Esophagus squamous epithelium (tissue), 4 donors: ENCODE data around the gene NALF2.

ENCODE experiments used
- POLR2A ChIP-seq, 4 donors: fragments of 450-650 bp; IDR thresholded peaks; one replicate each; pipeline ENCODE4 v1.6.1; 2017; ENCODE audit warnings: antibody characterized with exemption in 4 of 4, mild to moderate bottlenecking in 4 of 4, moderate library complexity in 3 of 4
- TF ChIP-seq, protein P1 (sequence below), 6 experiments: fragments of 450-650 bp in 4 of 6; fragments of 200-600 bp in 2 of 6; sonication (generic) in 2 of 6; IDR thresholded peaks; one replicate each; pipeline ENCODE4 v1.5.1; 2016 to 2019; ENCODE audit warnings: antibody characterized with exemption in 6 of 6, mild to moderate bottlenecking in 4 of 6, moderate library complexity in 4 of 6

DNA sequence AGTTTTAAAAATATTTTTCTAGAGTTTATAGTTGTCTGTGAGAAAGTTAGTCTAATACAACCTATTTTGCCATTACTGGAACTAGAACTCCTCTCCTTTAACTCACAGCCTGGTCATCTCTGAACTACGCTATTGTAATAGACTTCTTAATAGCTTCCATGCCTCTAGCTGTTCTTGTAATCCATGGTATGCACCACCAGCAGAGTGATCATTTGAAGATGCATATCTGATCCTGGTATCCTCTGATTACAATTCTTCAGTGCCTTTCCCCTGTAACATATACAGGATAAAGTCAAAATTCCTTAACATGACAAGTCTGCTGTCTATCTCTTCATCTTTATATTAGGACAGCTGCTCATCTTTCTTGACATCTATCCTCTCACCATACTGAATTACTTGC, 37.6 kb upstream of the NALF2 start:
- TF ChIP-seq, protein P1, sequence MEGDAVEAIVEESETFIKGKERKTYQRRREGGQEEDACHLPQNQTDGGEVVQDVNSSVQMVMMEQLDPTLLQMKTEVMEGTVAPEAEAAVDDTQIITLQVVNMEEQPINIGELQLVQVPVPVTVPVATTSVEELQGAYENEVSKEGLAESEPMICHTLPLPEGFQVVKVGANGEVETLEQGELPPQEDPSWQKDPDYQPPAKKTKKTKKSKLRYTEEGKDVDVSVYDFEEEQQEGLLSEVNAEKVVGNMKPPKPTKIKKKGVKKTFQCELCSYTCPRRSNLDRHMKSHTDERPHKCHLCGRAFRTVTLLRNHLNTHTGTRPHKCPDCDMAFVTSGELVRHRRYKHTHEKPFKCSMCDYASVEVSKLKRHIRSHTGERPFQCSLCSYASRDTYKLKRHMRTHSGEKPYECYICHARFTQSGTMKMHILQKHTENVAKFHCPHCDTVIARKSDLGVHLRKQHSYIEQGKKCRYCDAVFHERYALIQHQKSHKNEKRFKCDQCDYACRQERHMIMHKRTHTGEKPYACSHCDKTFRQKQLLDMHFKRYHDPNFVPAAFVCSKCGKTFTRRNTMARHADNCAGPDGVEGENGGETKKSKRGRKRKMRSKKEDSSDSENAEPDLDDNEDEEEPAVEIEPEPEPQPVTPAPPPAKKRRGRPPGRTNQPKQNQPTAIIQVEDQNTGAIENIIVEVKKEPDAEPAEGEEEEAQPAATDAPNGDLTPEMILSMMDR (IDR thresholded peaks at IDR 0.05): no peak
- TF ChIP-seq POLR2A (IDR thresholded peaks at IDR 0.05): no peak
